IPS-18c (cell line): ENCODE measurements around the gene C15orf40.
"Not testable (repeated sequence)": the region's sequence is repeated elsewhere in the genome, so short reads cannot be mapped to it uniquely, and the experiment has no call there.

Experiments
- H3K4me3 ChIP-seq: 2 replicates; pipeline ENCODE4 v1.7.0; 2013; ENCODE audit warnings: low read depth, mild to moderate bottlenecking, low read length, moderate library complexity; ENCODE audit not compliant: insufficient read depth
- H3K9me3 ChIP-seq: one replicate; pipeline ENCODE4 v1.6.1; 2013; ENCODE audit warnings: mild to moderate bottlenecking, low read length, moderate library complexity; ENCODE audit not compliant: control insufficient read depth, insufficient read depth

C15orf40 gene

DNA sequence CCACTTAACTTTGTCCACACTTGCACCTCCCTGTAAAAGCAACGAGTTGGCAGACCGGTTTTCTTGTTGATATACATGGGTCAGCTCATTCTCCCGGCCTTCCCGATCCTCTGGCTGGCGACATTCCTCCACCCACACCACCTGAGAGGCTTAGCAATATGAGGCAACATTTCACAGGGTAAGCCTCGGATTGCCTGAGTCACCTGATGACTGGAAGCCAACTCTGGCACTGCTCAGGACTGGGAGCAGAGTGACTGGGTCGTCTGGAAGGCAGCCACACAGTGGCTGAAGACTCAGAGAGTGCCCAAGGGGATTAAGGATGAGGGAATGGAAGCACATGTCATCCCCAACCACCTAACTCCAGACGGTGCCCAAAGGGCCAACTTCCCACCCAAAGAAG is 68.7 kb downstream of the C15orf40 start:
- H3K9me3 ChIP-seq: no peaks in the 10 kb centered on the region
- H3K4me3 ChIP-seq: no peak overlapping the region

- not testable (repeated sequence) for H3K4me3 ChIP-seq, H3K9me3 ChIP-seq
Measured at GRCh38 chr15:82939678-82940077, 71.8 kb downstream of the C15orf40 start.
